SK-N-SH treated with all-trans-retinoic acid at 6 μM for 48 hours (cell line): ENCODE data around the gene HAPLN3.

ENCODE experiments used
- ARNTL ChIP-seq: fragments of 450-650 bp; formaldehyde crosslinking; IDR thresholded peaks from 2 replicates; pipeline ENCODE4 v1.5.0; 2020; ENCODE audit warnings: low read depth, mild to moderate bottlenecking, moderate library complexity, borderline replicate concordance
- BACH2 ChIP-seq: fragments of 250-450 bp; sonication (Bioruptor Pico); IDR thresholded peaks from 2 replicates; pipeline ENCODE4 v1.9.0; 2021; ENCODE audit warnings: mild to moderate bottlenecking, borderline replicate concordance
- ISL1 ChIP-seq: fragments of 250-450 bp; sonication (Bioruptor Pico); IDR thresholded peaks from 2 replicates; pipeline ENCODE4 v2.1.2; 2022; ENCODE audit warnings: mild to moderate bottlenecking, moderate library complexity
- PATZ1 ChIP-seq: fragments of 250-450 bp; sonication (Bioruptor Pico); IDR thresholded peaks from 2 replicates; pipeline ENCODE4 v1.8.0; 2020; ENCODE audit warnings: mild to moderate bottlenecking, moderate library complexity, borderline replicate concordance
- POU6F1 ChIP-seq: fragments of 250-450 bp; sonication (Bioruptor Pico); IDR thresholded peaks from 2 replicates; pipeline ENCODE4 v1.8.0; 2021; ENCODE audit warnings: low read depth, mild to moderate bottlenecking, moderate library complexity, borderline replicate concordance
- RARB ChIP-seq: fragments of 250-450 bp; sonication (Bioruptor Pico); IDR thresholded peaks from 2 replicates; pipeline ENCODE4 v1.8.0; 2021; ENCODE audit warnings: mild to moderate bottlenecking, moderate library complexity
- TCF4 ChIP-seq: fragments of 250-450 bp; sonication (Bioruptor Pico); IDR thresholded peaks from 2 replicates; pipeline ENCODE4 v1.8.0; 2021; ENCODE audit warnings: mild to moderate bottlenecking, moderate library complexity, borderline replicate concordance
- TOX ChIP-seq: fragments of 250-450 bp; sonication (Bioruptor Pico); IDR thresholded peaks from 2 replicates; pipeline ENCODE4 v1.8.0; 2021; ENCODE audit warnings: mild to moderate bottlenecking, moderate library complexity, borderline replicate concordance
- ZFP3 ChIP-seq: fragments of 250-450 bp; sonication (Bioruptor Pico); IDR thresholded peaks from 2 replicates; pipeline ENCODE4 v1.5.0; 2020; ENCODE audit warnings: mild to moderate bottlenecking, moderate library complexity
- ZNF565 ChIP-seq: fragments of 450-650 bp; formaldehyde crosslinking; conservative IDR thresholded peaks from 2 replicates; pipeline ENCODE4 v1.5.0; 2020; ENCODE audit warnings: low read depth, mild to moderate bottlenecking, moderate library complexity

- TF ChIP-seq POU6F1 (CRISPR knock-in tag) (no peak), TCF4 (no peak), ARNTL (no peak), BACH2 (CRISPR knock-in tag) (no peak), TOX (CRISPR knock-in tag) (no peak), ZFP3 (CRISPR knock-in tag) (no peak), ISL1 (CRISPR knock-in tag) (no peak), ZNF565 (CRISPR knock-in tag) (no peak), RARB (CRISPR knock-in tag) (no peak), PATZ1 (no peak)
Observed at GRCh38 chr15:88940110-88940675, 44.8 kb upstream of the HAPLN3 start.
